Upper lobe of right lung (tissue), 1 donor: ENCODE measurements around the gene PKP4. TPM values are rescaled to one million over a fixed set of nuclear protein-coding genes. Genes with fewer than 3 reads are reported as not detected.
A peak's percentile ranks its signal among the peaks of the same experiment; 100 is the strongest.

Experiments
- ATAC-seq: fragments of 200-7000 bp; cut with Tn5 transposase; one replicate; pipeline ENCODE4 v1.9.1; 2020; ENCODE audit warnings: mild to moderate bottlenecking, moderate library complexity
- DNase-seq: peaks from one replicate; pipeline ENCODE4 v3.0.0-alpha.2; 2020
- H3K27ac ChIP-seq: fragments of 200-600 bp; one replicate; pipeline ENCODE4 v1.8.0; 2022
- H3K27me3 ChIP-seq: fragments of 200-600 bp; one replicate; pipeline ENCODE4 v1.8.0; 2022; ENCODE audit warnings: mild to moderate bottlenecking
- H3K36me3 ChIP-seq: fragments of 200-600 bp; one replicate; pipeline ENCODE4 v1.8.0; 2022
- H3K4me1 ChIP-seq: fragments of 200-600 bp; one replicate; pipeline ENCODE4 v1.8.0; 2022
- H3K4me3 ChIP-seq: fragments of 200-600 bp; one replicate; pipeline ENCODE4 v1.8.0; 2022; ENCODE audit warnings: mild to moderate bottlenecking
- H3K9me3 ChIP-seq: fragments of 200-600 bp; one replicate; pipeline ENCODE4 v1.8.0; 2022
- intact Hi-C: fragments of 100-400 bp; cut with DNase I; formaldehyde crosslinking; loops from one replicate; pipeline ENCODE4 v1.11.0; 2022
- total RNA-seq: library from RNA; stranded (reverse); fragmentation: NEBNext Ultra II Directional; extraction: Animal tissue kit (Norgen Biotek cat#: 25700); gene quantifications from one replicate; pipeline ENCODE4 v1.2.1, GENCODE V29; 2021
- TF ChIP-seq, protein P1 (sequence below): fragments of 200-600 bp; IDR thresholded peaks from one replicate; pipeline ENCODE4 v1.8.0; 2022; ENCODE audit warnings: antibody characterized with exemption
- donor health status: DM: no; HTN: yes; CAD: no; lungs with severe emphysema.

The PKP4 gene
- total RNA-seq, 1 donor from 2014 or later = 74.7 TPM

DNA sequence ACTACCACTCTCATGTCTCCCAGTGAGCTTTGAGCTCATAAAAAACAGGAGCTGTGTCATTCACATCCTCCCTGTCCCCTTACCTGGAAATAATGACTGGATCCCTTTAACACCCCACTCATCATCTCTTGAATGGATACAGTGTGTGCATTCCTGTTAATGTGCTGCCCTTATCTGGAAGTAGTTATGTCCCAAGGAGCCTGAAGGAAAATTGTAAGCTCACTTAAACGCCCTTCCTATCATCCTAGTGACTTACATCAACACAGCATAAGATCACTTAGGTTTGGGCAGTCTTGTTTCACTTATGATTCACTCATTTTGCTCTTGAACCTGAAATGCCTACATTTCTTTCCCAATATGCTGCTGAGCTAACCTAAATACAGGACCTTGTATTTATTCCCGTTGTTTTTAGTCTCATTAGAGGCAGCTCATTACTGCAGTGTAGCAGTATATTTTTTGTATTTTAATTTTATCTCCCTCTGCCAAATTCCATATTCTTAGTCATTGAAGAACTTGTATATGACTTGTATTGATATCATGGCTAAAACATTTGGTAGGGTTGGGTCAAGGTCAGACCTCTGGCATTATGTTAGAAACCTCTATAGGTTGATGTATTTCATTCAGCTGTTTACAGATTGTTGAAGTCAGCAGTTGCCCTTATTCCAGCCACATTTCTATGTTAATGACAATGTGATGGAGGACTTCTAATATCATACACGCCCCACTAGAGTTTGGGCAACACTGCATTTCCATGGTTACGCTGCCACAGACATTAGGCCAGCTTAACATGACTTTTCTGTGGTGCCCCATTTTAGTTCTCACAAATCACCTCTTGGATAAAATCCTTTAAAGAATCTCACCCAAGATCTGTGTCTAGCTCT lies 72.9 kb downstream of the PKP4 start:
- intact Hi-C loops = no loop called here
- Histone ChIP-seq H3K36me3 (no peaks in the 10 kb centered on the region), H3K27ac (no peak overlapping the region), H3K4me1 (no peaks in the 10 kb centered on the region), H3K27me3 (no peaks in the 10 kb centered on the region), H3K4me3 (no peak overlapping the region), H3K9me3 (no peaks in the 10 kb centered on the region)
- TF ChIP-seq, protein P1, sequence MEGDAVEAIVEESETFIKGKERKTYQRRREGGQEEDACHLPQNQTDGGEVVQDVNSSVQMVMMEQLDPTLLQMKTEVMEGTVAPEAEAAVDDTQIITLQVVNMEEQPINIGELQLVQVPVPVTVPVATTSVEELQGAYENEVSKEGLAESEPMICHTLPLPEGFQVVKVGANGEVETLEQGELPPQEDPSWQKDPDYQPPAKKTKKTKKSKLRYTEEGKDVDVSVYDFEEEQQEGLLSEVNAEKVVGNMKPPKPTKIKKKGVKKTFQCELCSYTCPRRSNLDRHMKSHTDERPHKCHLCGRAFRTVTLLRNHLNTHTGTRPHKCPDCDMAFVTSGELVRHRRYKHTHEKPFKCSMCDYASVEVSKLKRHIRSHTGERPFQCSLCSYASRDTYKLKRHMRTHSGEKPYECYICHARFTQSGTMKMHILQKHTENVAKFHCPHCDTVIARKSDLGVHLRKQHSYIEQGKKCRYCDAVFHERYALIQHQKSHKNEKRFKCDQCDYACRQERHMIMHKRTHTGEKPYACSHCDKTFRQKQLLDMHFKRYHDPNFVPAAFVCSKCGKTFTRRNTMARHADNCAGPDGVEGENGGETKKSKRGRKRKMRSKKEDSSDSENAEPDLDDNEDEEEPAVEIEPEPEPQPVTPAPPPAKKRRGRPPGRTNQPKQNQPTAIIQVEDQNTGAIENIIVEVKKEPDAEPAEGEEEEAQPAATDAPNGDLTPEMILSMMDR = no peak
- ATAC-seq (peak; percentile 34), DNase-seq (no peak)

DNA sequence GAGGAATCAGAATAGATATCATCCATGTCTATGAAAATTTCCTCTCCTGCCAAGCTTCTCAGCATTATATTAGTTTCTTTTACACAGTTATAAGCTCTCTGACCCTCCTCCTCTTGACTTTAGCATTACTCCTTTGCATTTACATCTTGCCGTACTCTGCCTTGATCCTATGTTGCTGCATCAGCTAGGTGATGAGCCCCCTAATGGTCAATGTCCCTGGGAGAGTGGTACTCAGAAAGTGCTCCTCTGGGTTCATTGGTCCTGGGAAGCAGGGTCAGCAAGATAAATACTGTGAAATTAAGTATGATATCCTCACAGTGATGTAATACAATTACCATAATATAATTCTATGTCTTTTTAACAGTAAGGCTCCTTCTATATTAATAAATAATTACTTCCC lies 74.1 kb downstream of the PKP4 start:
- intact Hi-C loops = no loop called here
- ATAC-seq = no peak

DNA sequence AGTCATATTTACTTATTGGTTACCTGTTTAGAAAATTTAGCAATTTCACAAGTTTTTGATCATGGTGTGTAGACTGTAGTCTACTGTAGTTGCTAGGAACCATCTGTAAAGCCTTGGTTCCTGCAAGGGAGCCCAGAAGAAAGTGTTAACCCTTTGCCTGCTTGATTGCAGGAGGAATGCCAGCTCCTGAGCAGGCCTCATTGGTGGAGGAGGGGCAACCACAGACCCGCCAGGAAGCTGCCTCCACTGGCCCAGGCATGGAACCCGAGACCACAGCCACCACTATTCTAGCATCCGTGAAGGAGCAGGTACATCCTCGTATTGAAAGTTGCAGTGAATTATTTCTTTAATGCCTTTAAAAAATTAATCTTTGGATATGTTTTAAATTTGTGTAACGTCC lies 76.3 kb downstream of the PKP4 start:
- H3K4me3 ChIP-seq = no peak overlapping the region
- H3K27ac ChIP-seq = no peak overlapping the region
- intact Hi-C loops = no loop called here
- H3K36me3 ChIP-seq = peaks cover 6% of the 10 kb centered on the region
- TF ChIP-seq, protein P1 = no peak
- H3K4me1 ChIP-seq = no peaks in the 10 kb centered on the region
- no peaks in the 10 kb centered on the region for H3K27me3 ChIP-seq
- ATAC-seq = no peak
- no peak for DNase-seq
- H3K9me3 ChIP-seq = no peaks in the 10 kb centered on the region

More for the DNA sequence above, 74.1 kb downstream of the PKP4 start:
- Histone ChIP-seq H3K4me1 (no peaks in the 10 kb centered on the region), H3K4me3 (no peak overlapping the region), H3K27ac (no peak overlapping the region), H3K36me3 (no peaks in the 10 kb centered on the region), H3K27me3 (no peaks in the 10 kb centered on the region), H3K9me3 (no peaks in the 10 kb centered on the region)
- TF ChIP-seq, protein P1 = no peak
- DNase-seq = no peak

DNA sequence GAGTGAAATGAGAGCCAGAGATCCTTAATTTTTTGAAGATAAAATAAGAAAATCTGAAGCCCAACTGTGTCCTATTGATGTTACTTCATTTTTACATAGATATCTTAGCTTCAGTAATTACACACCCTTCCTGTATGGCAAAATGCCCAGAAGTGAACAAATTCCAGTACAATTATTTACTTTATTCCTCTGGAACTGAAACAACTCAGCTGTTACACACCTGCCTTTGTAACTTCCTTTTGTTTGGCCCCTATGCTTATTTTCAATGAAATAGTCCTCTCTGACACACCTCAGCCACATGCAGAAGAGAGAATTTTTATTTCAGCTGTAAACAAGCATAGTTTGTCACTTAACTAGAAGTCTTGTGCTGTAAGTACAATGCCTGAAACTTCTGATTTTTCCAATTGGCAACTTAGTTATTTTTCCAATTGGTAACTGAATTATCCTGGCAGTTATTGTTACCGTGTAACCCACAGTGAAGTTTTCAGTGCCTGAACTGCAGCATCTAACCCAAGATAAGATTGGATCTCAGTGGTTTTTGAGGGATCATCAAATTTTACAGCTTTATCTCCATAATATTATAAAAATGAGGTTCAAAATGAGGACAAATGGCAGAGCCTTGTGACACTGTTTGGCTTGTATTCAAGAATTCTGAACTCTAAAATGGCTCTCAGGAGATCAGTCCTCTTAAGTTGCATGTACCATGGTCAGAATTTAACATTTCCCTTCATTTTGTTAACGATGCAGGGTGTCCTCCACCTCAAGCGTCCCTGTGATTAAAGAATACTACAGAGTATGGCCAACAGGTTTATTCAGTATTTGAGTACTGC lies 82.6 kb downstream of the PKP4 start:
- Histone ChIP-seq H3K9me3 (no peaks in the 10 kb centered on the region), H3K36me3 (peaks cover 6% of the 10 kb centered on the region), H3K4me3 (no peak overlapping the region), H3K27ac (peak overlapping the region; percentile 40), H3K4me1 (peaks cover 19% of the 10 kb centered on the region), H3K27me3 (no peaks in the 10 kb centered on the region)
- TF ChIP-seq, protein P1 = no peak
- intact Hi-C loops = no loop called here
- DNase-seq (no peak), ATAC-seq (peak; percentile 23)

DNA sequence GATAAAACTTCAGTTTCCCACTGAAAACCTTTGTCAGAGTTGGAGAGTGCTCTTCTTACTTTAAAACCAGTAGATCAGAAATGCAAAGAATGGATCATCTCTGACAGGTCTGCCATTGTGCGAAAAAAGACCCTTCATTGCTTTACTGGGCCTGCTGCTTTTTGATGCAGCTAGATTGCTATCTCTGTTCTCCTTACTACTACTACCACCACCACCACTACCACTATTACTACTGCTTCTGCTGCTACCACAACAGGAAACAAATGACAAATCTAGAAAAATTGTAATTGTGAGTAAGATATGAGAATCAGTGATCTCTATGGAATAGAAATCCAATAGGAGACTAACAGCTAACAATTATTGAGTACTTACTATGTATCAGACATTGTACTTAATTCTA lies 85.8 kb downstream of the PKP4 start:
- peaks cover 7% of the 10 kb centered on the region for H3K36me3 ChIP-seq
- TF ChIP-seq, protein P1 = no peak
- no peaks in the 10 kb centered on the region for H3K27me3 ChIP-seq
- H3K27ac ChIP-seq = no peak overlapping the region
- no peak for ATAC-seq
- intact Hi-C loops = no loop called here
- H3K4me3 ChIP-seq = no peak overlapping the region
- peaks cover 19% of the 10 kb centered on the region for H3K4me1 ChIP-seq
- no peaks in the 10 kb centered on the region for H3K9me3 ChIP-seq
- DNase-seq = no peak
